Epithelial cell of proximal tubule (primary cell): ENCODE measurements around the gene RPTOR. TPM values are rescaled to one million over a fixed set of nuclear protein-coding genes. Genes with fewer than 3 reads are reported as not detected.

Experiments
- DNase-seq: peaks from one replicate; pipeline ENCODE4 v3.0.0-alpha.2; 2011; ENCODE audit warnings: low read depth
- H3K4me3 ChIP-seq: 2 replicates; pipeline ENCODE4 v1.5.1; 2011; ENCODE audit warnings: low read depth, mild to moderate bottlenecking, low read length
- CTCF ChIP-seq: conservative IDR thresholded peaks from 2 replicates; pipeline ENCODE4 v1.5.1; 2012; ENCODE audit warnings: low read depth, mild to moderate bottlenecking, low read length
- total RNA-seq: library from RNA; depleted of rRNA; stranded (reverse); fragments of >200 nt; gene quantifications from 2 replicates; pipeline ENCODE4 v1.2.3, GENCODE V29; 2015

RPTOR gene
- total RNA-seq, 1 donor from 2014 or later: 24.4 TPM

GRCh38 chr17:80898716-80899115 lies 354.1 kb downstream of the RPTOR start:
- H3K4me3 ChIP-seq: no peak overlapping the region
- DNase-seq: no peak
- no peak for TF ChIP-seq CTCF

GRCh38 chr17:80899402-80900268 lies 355.0 kb downstream of the RPTOR start:
- DNase-seq: no peak
- no peak overlapping the region for H3K4me3 ChIP-seq
- peak; percentile 78 for TF ChIP-seq CTCF

GRCh38 chr17:80901319-80901718 lies 356.7 kb downstream of the RPTOR start:
- H3K4me3 ChIP-seq: no peak overlapping the region
- no peak for TF ChIP-seq CTCF
- no peak for DNase-seq

- H3K4me3 ChIP-seq: no peak overlapping the region
- DNase-seq: no peak
- TF ChIP-seq CTCF: no peak
Observed at GRCh38 chr17:80902197-80902962, 357.7 kb downstream of the RPTOR start.

- H3K4me3 ChIP-seq: no peak overlapping the region
- no peak for TF ChIP-seq CTCF
- DNase-seq: no peak
Observed at GRCh38 chr17:80902963-80903611, 358.4 kb downstream of the RPTOR start.

GRCh38 chr17:80904036-80904753 lies 359.6 kb downstream of the RPTOR start:
- no peak for TF ChIP-seq CTCF
- no peak overlapping the region for H3K4me3 ChIP-seq
- DNase-seq: no peak
